ENCODE measurements around the gene DNAJB11.

DNA sequence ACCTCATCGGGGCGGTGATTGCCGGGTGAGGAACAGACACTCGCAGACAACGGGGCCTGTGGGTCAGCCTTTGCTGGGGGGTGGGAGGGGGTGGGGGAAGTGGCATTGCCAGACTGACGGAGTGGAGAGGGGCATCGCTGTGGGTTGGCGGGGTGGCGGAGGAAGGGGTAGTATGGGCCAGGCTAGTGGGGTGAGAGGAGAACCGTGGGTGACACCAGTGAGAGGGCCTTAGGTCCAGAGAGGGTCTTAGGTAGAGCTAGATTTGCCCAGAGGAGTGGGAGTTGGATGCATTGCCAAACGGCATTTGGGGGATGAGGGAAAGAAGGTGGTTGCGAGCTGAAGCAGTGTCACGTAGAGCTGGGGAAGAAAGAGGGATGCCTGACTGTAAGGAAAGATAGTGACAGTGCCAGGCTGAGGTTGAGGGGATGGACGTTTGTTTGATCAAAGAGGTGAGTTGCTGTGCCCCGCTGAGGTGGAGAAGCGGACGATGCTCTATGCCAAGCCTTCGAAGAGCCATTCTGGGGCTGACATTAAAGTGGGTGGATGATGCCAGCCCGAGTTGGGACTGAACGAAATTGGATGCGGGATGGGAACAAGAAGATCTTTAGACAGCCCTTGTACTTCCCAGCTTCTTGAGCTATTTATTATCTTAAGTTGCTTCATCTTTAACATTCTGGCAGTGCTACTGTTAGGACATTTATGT is 572 bp downstream of the DNAJB11 start:
- TF ChIP-seq, protein P1, sequence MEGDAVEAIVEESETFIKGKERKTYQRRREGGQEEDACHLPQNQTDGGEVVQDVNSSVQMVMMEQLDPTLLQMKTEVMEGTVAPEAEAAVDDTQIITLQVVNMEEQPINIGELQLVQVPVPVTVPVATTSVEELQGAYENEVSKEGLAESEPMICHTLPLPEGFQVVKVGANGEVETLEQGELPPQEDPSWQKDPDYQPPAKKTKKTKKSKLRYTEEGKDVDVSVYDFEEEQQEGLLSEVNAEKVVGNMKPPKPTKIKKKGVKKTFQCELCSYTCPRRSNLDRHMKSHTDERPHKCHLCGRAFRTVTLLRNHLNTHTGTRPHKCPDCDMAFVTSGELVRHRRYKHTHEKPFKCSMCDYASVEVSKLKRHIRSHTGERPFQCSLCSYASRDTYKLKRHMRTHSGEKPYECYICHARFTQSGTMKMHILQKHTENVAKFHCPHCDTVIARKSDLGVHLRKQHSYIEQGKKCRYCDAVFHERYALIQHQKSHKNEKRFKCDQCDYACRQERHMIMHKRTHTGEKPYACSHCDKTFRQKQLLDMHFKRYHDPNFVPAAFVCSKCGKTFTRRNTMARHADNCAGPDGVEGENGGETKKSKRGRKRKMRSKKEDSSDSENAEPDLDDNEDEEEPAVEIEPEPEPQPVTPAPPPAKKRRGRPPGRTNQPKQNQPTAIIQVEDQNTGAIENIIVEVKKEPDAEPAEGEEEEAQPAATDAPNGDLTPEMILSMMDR (IDR thresholded peaks at IDR 0.05; ENCODE audit: insufficient read depth, low read depth, low read length) = no peak
- no peak for TF ChIP-seq EZH2 (IDR thresholded peaks at IDR 0.05; ENCODE audit: insufficient read depth, low read length)

All from astrocyte (in vitro differentiated cells and primary cell).